ENCODE measurements around the gene FNIP2.
"Not testable (repeated sequence)": the region's sequence is repeated elsewhere in the genome, so short reads cannot be mapped to it uniquely, and the experiment has no call there.

FNIP2 gene

DNA sequence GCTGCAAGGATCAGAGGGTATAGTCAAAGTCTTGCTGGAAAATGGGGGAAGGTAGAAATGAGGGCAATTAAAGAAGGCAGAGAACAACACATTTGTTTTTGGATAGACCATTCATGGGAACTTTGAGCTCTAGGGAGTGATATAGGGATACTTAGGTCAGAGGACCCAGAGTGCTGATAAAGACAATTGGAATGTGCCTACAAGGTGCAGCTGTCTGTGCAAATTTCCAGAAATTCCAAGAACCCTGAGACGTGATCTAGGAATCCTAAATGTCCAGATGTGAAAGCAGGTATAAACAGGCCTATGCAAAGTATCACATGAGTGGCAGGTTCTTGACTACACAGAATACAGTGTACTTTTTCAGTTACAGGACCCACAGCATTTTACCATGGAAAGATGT is 24.2 kb downstream of the FNIP2 start:
- FAIRE-seq (no peak), DNase-seq (ENCODE audit: insufficient read length, low spot score) (no peak)
- TF ChIP-seq CTCF (IDR thresholded peaks at IDR 0.05; ENCODE audit: insufficient read depth, missing control alignments): no peak

GRCh38 chr4:158793430-158793829 is 24.6 kb downstream of the FNIP2 start:
- not testable (repeated sequence) for FAIRE-seq; DNase-seq (ENCODE audit: insufficient read length, low spot score)

- no peak for DNase-seq (ENCODE audit: insufficient read length, low spot score)
- no peak for FAIRE-seq
These were observed 27.7 kb downstream of the FNIP2 start for GRCh38 chr4:158796370-158797140.

DNA sequence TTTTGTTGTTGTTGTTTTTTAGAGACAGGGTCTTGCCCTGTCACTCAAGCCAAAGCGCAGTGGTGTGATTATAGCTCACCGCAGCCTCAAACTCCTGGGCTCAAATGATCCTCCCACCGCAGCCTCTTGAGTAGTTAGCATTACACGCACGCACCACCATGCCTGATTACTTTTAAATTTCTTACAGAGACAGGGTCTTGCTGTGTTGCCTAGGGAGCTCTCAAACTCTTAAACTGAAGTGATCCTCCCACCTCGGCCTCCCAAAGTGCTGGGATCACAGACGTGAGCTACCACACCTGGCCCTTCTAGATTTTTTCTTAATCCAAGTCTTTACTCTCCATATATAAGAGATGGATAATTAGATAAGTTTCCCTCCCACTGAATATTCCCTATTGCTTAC is 29.2 kb downstream of the FNIP2 start:
- no peak for FAIRE-seq
- TF ChIP-seq CTCF (IDR thresholded peaks at IDR 0.05; ENCODE audit: insufficient read depth, missing control alignments): no peak
- no peak for DNase-seq (ENCODE audit: insufficient read length, low spot score)

More at GRCh38 chr4:158796370-158797140, 27.7 kb downstream of the FNIP2 start:
- no peak for TF ChIP-seq CTCF (IDR thresholded peaks at IDR 0.05; ENCODE audit: insufficient read depth, missing control alignments)

DNA sequence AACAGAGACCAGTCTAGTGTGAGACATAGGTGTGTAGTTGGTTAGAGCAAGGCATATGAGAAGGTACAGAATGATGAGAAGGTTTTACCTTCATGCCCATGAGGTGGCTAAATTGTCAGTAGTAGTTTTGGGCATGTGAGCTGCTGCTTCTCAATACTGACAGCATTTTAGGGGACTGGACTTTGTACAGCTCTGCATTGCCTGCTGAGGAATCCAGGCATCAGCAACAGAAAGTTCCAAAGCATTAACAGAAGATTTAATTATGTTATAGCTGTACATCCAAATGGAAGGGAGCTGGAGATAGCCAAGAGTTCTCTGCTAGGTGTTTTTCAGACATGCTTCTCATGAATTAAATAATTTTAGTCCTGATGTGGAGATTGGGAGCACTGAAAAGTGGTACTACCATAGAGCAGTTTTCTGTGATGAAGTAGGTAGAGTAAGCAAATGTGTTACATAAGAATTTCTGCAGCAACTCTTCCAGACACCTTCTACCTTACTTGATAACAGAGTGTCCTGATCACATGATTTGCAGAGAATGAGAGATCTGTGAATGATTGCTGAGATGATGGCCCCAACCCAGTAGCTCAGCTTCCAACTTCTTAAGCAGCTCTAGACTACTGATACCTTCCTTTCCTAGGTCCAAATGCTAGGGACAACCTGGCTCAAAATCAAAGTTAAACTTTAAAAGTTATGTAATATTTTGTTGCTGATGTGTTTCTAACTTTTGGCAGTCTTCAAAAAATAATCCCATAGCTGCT is 30.4 kb downstream of the FNIP2 start:
- no peak for TF ChIP-seq CTCF (IDR thresholded peaks at IDR 0.05; ENCODE audit: insufficient read depth, missing control alignments)
- DNase-seq (ENCODE audit: insufficient read length, low spot score): no peak
- FAIRE-seq: no peak

GRCh38 chr4:158799856-158800255 is 31.0 kb downstream of the FNIP2 start:
- DNase-seq (ENCODE audit: insufficient read length, low spot score): no peak
- TF ChIP-seq CTCF (IDR thresholded peaks at IDR 0.05; ENCODE audit: insufficient read depth, missing control alignments): no peak
- no peak for FAIRE-seq

GRCh38 chr4:158801066-158801465 is 32.2 kb downstream of the FNIP2 start:
- FAIRE-seq (no peak), DNase-seq (ENCODE audit: insufficient read length, low spot score) (no peak)
- no peak for TF ChIP-seq CTCF (IDR thresholded peaks at IDR 0.05; ENCODE audit: insufficient read depth, missing control alignments)

All from D721Med (cell line).